ENCODE measurements around the gene MEF2C.
A peak's percentile ranks its signal among the peaks of the same experiment; 100 is the strongest.

MEF2C gene

GRCh38 chr5:88770276-88771257 lies 112.4 kb downstream of the MEF2C start:
- no peak for FAIRE-seq
- DNase-seq (ENCODE audit: insufficient read length, low spot score), result no peak

GRCh38 chr5:88769165-88769564 lies 113.8 kb downstream of the MEF2C start:
- FAIRE-seq, result no peak

GRCh38 chr5:88768411-88768810 lies 114.6 kb downstream of the MEF2C start:
- FAIRE-seq, result no peak
- DNase-seq (ENCODE audit: insufficient read length, low spot score), result no peak

More at GRCh38 chr5:88769165-88769564, 113.8 kb downstream of the MEF2C start:
- DNase-seq (ENCODE audit: insufficient read length, low spot score), result no peak

- DNase-seq (ENCODE audit: insufficient read length, low spot score), result no peak
- FAIRE-seq, result no peak
Observed at GRCh38 chr5:88765798-88766197, 117.2 kb downstream of the MEF2C start.

- FAIRE-seq, result no peak
Observed at GRCh38 chr5:88765171-88765570, 117.8 kb downstream of the MEF2C start.

GRCh38 chr5:88761939-88762338 lies 121.0 kb downstream of the MEF2C start:
- FAIRE-seq (no peak), DNase-seq (ENCODE audit: insufficient read length, low spot score) (no peak)

More at GRCh38 chr5:88765171-88765570, 117.8 kb downstream of the MEF2C start:
- DNase-seq (ENCODE audit: insufficient read length, low spot score), result no peak

- no peak for FAIRE-seq
- no peak for DNase-seq (ENCODE audit: insufficient read length, low spot score)
Observed at GRCh38 chr5:88761269-88761850, 121.6 kb downstream of the MEF2C start.

GRCh38 chr5:88760527-88760926 lies 122.5 kb downstream of the MEF2C start:
- DNase-seq (ENCODE audit: insufficient read length, low spot score) (no peak), FAIRE-seq (no peak)

GRCh38 chr5:88758591-88758990 lies 124.4 kb downstream of the MEF2C start:
- DNase-seq (ENCODE audit: insufficient read length, low spot score), result no peak
- FAIRE-seq, result no peak

GRCh38 chr5:88758184-88758583 lies 124.8 kb downstream of the MEF2C start:
- no peak for DNase-seq (ENCODE audit: insufficient read length, low spot score)
- FAIRE-seq, result no peak

- FAIRE-seq, result no peak
Observed at GRCh38 chr5:88756953-88757352, 126.0 kb downstream of the MEF2C start.

GRCh38 chr5:88748666-88749065 lies 134.3 kb downstream of the MEF2C start:
- no peak for FAIRE-seq

More at GRCh38 chr5:88756953-88757352, 126.0 kb downstream of the MEF2C start:
- no peak for DNase-seq (ENCODE audit: insufficient read length, low spot score)

GRCh38 chr5:88746438-88746882 lies 136.5 kb downstream of the MEF2C start:
- FAIRE-seq, result no peak

More at GRCh38 chr5:88748666-88749065, 134.3 kb downstream of the MEF2C start:
- DNase-seq (ENCODE audit: insufficient read length, low spot score), result no peak

GRCh38 chr5:88745093-88745696 lies 137.8 kb downstream of the MEF2C start:
- no peak for FAIRE-seq
- no peak for DNase-seq (ENCODE audit: insufficient read length, low spot score)

More at GRCh38 chr5:88746438-88746882, 136.5 kb downstream of the MEF2C start:
- DNase-seq (ENCODE audit: insufficient read length, low spot score), result no peak

- DNase-seq (ENCODE audit: insufficient read length, low spot score), result peak; percentile 17
- FAIRE-seq, result no peak
Observed at GRCh38 chr5:88743231-88743834, 139.7 kb downstream of the MEF2C start.

GRCh38 chr5:88741964-88742363 lies 141.0 kb downstream of the MEF2C start:
- DNase-seq (ENCODE audit: insufficient read length, low spot score) (no peak), FAIRE-seq (no peak)

- DNase-seq (ENCODE audit: insufficient read length, low spot score) (no peak), FAIRE-seq (no peak)
Observed at GRCh38 chr5:88740604-88741185, 142.3 kb downstream of the MEF2C start.

GRCh38 chr5:88736494-88736893 lies 146.5 kb downstream of the MEF2C start:
- DNase-seq (ENCODE audit: insufficient read length, low spot score) (no peak), FAIRE-seq (no peak)

- DNase-seq (ENCODE audit: insufficient read length, low spot score) (no peak), FAIRE-seq (no peak)
Observed at GRCh38 chr5:88734983-88735382, 148.0 kb downstream of the MEF2C start.

GRCh38 chr5:88734191-88734640 lies 148.8 kb downstream of the MEF2C start:
- FAIRE-seq, result no peak
- DNase-seq (ENCODE audit: insufficient read length, low spot score), result no peak

Data from HTR-8/SVneo (cell line).